OCI-LY1 (cell line): Measurements from ENCODE around the gene CTNNA1.

Source experiments
- EZH2 ChIP-seq: fragments of 200-600 bp; sonication (generic), shearing (Covaris generic); IDR thresholded peaks from 2 replicates; pipeline ENCODE4 v1.8.0; 2017; ENCODE audit warnings: borderline replicate concordance, mixed run types, mild to moderate bottlenecking, antibody characterized with exemption, low read length, moderate library complexity, mixed read lengths
- TF ChIP-seq, protein P1 (sequence below): fragments of 200-600 bp; sonication (generic), shearing (Covaris generic); IDR thresholded peaks from 2 replicates; pipeline ENCODE4 v1.5.1; 2017; ENCODE audit warnings: mild to moderate bottlenecking, antibody characterized with exemption, low read length, moderate library complexity, mixed read lengths

- TF ChIP-seq, protein P1, sequence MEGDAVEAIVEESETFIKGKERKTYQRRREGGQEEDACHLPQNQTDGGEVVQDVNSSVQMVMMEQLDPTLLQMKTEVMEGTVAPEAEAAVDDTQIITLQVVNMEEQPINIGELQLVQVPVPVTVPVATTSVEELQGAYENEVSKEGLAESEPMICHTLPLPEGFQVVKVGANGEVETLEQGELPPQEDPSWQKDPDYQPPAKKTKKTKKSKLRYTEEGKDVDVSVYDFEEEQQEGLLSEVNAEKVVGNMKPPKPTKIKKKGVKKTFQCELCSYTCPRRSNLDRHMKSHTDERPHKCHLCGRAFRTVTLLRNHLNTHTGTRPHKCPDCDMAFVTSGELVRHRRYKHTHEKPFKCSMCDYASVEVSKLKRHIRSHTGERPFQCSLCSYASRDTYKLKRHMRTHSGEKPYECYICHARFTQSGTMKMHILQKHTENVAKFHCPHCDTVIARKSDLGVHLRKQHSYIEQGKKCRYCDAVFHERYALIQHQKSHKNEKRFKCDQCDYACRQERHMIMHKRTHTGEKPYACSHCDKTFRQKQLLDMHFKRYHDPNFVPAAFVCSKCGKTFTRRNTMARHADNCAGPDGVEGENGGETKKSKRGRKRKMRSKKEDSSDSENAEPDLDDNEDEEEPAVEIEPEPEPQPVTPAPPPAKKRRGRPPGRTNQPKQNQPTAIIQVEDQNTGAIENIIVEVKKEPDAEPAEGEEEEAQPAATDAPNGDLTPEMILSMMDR, result no peak
- TF ChIP-seq EZH2, result no peak
Observed at GRCh38 chr5:138790684-138791083, 37.5 kb downstream of the CTNNA1 start.
